Right renal pelvis (tissue), 4 donors: ENCODE measurements around the gene PERP. TPM values are rescaled to one million over a fixed set of nuclear protein-coding genes. Genes with fewer than 3 reads are reported as not detected.
"Not testable (repeated sequence)": the region's sequence is repeated elsewhere in the genome, so short reads cannot be mapped to it uniquely, and the experiment has no call there.

Source experiments
- DNase-seq, 4 donors: peaks; one replicate each; pipeline ENCODE4 v3.0.0-alpha.2; 2013; ENCODE audit warnings: low read depth in 4 of 4, low spot score in 3 of 4, missing footprints in 1 of 4
- polyA plus RNA-seq, 4 donors: library from polyadenylated mRNA; unstranded; fragments of 120-200 nt; gene quantifications; one replicate each; pipeline ENCODE4 v1.2.1, GENCODE V29; 2013; ENCODE audit not compliant: insufficient read length in 4 of 4

Gene PERP
- 10 to 100 TPM; 21.2 to 28.5 (median 24.2) TPM for polyA plus RNA-seq

DNA sequence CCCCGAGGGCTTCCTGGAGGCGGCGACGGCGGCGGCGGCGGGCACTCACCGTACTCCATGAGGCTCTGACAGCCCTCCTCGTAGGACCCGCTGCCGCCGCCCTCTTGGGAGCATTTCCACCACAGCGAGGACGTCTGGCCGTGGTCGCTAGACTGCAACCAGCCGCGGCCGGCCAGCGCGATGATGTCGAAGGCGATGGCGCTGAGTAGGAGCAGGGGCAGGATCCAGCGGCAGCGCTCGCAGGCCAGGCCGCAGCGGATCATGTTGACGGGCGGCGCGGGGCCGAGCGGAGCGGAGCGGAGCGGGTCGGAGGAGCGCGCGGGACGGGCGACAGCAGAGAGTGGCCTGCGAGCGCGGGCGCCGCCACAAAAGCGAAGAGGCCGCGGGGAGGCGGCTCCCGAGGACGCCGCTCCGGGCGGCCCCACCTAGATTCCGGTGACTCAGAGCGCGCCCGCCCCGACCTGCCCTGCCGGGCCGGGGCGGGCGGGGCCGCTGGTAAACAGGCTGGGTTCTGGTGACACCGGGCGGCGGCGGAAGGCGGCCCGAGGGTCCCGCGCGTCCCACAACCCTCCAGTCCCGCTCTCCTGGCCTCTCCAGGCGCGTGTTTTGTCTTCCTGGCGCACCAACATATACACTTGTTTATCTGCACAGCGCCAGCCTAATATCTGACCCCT is at the start of gene PERP:
Gene PERP, minus strand, starts transcription at position 342 of the 674 bp plus-strand sequence. Its CDS starts 79 bp downstream, at position 263.
- DNase-seq = peak in 2 of 4 donors; percentile 29 to 44

DNA sequence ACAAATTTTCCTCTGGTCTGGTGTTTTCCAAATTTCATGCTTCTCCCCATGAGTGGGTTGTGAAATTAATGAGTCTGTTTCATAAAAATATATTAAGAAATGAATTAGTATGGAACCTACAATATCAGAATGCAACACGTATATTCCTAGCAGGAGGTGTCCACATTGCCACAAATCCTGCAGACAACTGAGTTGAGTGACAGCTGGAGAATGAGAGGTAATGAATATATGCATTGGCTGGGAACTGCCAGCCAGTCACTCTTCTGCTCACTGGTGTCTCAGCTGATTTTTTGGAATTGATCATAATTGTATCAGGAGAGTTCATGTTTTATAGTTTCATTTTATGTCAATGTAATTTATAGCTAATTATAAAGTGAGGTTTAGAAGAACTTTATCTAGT is 48.2 kb upstream of the PERP start:
- DNase-seq = no peak

DNA sequence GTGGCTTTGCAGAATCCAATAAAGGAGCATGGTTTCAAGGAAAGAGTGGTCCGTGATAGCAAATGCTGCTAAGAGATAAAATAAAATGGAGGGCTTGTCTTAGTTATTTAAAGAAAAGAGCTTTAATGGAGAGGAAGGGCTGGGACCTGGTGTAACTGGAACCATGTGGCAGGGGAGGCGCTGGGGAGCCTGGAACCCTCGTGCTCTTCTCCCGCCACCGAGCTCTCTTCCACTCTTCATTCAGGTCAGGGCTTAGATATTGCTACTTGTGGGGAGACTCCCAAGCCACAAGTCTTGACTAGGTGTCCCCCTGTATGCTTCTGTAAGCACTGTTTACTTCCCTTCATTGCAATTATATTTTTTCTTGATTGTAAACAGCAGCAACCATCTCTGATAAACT is 39.3 kb upstream of the PERP start:
- no peak for DNase-seq

DNA sequence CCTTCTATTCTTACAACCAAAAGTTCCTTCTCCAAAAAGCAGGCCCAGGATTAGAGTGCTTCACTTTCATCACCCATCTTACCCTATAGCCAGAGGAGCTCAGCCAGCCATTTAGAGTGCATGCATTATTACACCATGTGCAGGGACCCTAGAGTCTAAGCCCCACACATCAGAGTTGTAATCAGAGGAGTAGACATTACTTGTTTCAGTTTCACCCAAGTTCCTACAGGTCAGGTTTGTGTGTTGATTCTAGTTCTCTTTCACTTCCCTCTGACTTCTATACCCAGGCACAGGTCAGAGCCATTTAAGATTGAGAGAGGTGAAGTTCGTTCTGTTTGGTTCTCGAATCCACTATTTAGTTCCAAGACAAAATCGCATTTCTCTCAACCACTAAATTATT is 38.2 kb upstream of the PERP start:
- DNase-seq = no peak

DNA sequence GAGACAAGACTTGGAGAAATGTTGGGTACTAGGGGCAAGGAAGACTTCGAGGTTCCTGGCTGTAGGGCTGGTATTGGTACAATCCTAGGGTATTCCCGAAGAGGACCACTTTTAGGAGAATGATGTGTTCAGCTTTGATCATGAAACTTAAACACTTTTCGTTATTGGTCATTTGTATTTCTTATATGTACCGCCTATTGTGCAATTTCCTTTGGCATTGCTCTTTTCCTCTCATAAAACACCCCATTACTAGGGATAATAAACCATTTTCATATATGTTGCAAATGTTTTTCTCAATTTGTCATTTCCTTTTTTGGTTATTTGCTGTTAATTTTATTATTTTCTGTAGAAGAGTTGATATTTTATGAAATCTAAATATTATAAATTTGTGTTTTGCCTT is 35.6 kb upstream of the PERP start:
- DNase-seq = no peak

DNA sequence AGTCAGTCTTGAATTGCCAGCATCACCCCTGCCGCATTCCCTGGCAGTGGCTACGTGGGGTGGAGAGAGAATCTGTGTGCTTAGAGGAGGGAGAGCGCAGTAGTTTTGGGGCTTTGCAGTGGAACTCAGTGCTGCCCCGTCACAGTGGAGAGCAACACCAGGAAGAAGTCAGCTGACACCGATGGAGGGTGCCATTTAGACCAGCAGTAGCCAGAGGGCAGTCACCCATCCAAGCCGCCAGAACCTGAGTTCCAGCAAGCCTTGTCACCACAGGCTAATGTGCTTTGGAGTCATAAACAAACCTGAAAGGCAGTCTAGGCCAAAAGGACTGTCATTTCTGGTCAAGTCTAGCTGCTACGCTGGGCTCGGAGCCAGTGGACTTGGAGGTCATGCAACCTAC is 22.0 kb upstream of the PERP start:
- no peak for DNase-seq

DNA sequence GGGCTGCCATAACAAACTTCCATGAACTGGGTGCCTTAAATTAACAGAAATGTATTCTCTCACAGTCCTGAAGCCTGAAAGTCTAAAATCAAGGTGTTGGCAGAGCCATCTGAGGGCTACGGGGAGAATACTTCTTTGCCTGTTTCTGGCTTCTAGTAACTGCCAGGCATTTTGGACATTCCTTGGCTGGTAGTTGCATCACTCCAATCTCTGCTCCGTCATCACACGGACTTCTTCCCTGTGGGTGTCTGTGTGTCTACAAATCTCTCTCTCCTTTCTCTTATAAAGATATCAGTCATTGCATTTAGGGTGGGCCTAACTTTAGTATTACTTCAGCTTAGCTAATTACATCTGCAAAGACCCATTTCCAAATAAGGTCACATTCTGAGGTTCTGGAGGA is 20.9 kb upstream of the PERP start:
- no peak for DNase-seq

DNA sequence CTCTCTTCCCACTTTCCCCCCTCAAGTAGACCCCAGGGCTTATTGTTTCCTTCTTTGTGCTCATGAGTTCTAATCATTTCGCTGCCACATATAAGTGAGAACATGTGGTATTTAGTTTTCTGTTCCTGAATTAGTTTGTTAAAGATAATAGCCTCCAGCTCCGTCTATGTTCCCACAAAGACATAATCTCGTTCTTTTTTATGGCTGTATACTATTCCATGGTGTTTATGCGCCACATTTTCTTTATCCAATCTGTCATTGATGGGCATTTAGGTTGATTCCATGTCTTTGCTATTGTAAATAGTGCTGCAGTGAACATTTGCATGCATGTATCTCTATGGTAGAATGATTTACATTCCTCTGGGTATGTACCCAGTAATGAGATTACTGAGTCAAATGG is 16.9 kb upstream of the PERP start:
- no peak for DNase-seq

DNA sequence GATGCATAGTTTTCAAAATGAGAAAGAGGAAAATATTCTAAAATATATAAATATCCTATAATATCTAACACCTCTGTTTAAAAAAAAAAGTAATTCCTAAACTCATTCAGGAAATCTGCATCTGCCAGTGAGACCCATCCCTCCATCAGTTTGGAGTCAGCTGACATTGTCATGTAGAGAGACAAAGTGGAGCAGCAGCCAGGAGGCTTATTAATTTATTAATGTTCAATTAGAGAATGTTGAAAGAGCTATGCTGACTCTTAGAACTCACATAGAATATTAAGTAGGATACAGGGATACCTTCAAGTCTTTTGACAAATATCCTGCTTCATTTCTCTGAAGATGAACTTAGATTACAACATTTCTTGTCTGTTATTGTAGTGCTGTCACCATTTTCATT is 12.8 kb upstream of the PERP start:
- no peak for DNase-seq

DNA sequence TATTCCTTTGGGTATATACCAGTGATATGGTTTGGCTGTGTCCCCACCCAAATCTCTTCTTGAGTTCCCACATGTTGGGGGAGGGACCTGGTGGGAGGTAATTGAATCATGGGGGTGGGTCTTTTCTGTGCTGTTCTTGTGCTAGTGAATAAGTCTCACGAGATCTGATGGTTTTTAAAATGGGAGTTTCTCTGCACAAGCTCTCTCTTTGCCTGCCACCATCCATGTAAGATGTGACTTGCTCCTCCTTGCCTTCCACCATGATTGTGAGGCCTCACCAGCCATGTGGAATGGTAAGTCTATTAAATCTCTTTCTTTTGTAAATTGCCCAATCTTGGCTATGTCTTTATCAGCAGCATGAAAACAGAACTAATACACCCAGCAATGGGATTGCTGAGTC is 12.0 kb upstream of the PERP start:
- not testable (repeated sequence) for DNase-seq

DNA sequence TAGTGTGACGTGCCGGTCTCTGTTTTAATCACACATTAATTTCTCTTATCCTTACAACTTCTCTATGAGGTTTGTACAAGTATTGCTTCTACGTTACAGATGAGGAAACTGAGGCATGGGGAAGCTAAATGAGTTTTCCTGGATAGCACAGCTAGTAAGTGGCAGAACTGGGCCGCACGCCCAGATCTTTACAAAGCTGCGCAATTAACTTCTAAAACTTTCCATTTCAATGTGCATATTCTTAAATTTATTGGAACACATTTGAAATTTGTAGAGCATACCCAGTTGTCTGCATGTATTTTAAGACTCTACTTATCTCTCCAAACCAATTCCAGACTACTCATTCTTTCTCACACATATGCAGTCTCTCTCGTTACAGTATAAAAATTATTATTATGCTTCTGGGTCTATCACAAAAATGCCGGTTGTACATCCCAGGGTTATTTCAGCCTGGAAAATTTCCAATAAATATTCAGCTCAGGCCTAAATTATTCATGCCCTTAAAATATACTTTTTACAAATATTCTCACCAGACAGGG is 10.2 kb upstream of the PERP start:
- DNase-seq = no peak

DNA sequence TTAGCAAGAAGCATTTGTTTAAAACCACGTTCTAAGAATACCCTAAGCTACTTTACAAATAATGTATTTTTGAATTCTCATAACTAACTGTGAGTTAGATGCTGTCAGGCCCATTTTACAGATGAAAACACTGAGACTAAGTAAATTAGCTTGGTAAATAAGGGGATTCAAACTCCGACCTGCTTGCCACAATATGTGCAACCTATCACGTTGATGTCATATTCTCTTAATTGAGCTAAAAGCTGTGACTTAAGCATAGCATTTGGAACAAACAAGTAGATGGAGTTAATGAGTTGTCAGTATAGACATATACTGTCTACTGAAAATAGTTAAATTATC is 9.4 kb upstream of the PERP start:
- DNase-seq = no peak

DNA sequence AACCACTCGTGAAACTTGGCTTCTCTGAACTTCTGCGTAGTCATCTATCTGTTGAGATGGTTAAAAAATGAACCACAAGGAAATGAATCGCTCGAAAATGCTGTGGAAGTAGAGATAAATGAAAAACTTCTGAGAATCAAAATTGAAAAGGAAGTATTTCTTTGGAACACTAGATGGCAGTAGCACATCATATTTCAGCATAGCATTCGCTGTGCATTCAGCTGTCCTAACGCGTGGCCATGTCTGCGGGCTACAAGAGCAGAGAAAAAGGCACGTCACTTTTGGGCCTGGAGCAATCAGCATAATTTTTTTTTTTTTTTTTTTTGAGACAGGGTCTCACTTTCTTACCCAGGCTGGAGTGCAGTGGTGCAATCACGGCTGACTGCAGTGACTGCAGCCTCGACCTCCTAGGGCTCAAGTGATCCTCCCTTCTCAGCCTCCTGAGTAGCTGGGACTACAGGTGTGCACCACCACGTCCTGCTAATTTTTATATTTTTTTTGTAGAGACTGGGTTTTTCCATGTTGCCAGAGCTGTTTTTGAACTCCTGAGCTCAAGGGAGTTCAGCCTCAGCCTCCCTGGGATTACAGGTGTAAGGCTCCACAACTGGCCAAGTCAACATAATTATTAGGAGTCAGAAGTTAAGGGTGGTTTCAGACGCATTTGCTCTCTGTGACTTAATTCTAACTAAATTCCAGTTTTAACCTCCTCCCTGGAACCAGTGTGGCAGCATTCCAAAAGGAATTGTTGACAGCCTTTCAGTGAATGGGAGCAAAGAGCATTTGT is 8.8 kb upstream of the PERP start:
- peak in 2 of 4 donors; percentile 59 to 63 for DNase-seq

DNA sequence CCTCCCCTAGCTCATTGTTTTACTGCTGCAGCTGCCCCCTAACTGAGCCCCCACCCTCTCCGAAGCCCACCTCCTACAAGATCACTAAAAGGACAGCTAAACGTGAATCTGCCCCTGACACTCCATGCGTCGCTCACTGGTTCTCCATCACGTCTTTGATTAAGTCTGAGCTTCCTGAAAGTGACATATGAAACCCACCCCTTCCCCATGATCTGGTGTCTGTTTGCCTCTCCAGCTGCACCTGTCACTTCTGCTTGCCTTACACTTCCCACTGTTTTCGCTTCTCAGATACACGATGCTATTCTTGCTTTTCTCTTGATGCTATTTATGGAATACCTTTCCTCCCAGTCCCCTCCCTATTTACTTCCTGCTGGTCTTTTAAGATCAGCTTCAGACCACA is 8.0 kb upstream of the PERP start:
- DNase-seq = no peak

DNA sequence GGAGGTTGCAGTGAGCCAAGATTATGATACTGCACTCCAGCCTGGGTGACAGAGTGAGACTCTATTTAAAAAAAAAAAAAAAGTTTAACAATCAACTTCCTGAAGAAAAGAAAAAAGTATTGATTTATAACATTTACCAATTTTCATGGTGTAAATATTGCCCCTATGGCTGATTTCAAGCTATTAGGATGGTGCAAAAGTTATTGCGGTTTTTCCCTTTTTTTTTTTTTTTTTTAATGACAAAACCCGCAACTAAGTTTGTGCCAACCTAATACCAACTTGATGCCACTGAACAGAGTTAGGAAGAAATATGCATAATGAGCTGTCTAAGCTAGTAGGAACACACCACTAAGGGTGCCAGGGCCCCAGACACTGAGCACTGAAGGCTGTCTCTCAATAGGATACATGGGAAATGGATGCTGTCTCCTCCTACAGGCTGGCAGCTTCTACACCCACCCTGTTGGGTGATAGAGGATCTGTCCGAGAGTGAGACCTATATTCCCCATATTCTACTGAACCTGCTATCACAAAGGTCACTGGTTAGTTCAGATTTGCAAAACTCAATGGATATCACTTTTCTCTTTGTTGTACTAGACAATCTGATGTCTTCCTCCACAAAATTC is 6.5 kb upstream of the PERP start:
- no peak for DNase-seq

DNA sequence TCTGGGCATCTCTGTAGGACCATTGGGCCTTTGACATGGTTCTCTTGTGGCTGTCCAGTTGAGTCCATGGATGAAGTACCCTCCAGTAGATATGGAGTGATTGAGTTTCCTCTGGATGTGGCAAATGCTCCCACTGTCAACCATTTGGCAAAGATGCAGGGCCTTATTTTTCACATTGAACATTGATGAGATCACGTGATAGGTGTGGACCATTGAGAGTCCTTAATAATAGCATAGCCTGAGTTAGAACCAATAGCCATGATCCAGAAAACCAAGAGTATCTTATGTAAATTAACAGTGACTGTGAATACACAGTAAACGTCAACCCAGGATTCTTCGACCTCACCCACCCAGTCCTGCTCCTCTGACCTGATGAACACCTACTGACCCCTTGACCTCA is 3.0 kb upstream of the PERP start:
- DNase-seq = no peak

DNA sequence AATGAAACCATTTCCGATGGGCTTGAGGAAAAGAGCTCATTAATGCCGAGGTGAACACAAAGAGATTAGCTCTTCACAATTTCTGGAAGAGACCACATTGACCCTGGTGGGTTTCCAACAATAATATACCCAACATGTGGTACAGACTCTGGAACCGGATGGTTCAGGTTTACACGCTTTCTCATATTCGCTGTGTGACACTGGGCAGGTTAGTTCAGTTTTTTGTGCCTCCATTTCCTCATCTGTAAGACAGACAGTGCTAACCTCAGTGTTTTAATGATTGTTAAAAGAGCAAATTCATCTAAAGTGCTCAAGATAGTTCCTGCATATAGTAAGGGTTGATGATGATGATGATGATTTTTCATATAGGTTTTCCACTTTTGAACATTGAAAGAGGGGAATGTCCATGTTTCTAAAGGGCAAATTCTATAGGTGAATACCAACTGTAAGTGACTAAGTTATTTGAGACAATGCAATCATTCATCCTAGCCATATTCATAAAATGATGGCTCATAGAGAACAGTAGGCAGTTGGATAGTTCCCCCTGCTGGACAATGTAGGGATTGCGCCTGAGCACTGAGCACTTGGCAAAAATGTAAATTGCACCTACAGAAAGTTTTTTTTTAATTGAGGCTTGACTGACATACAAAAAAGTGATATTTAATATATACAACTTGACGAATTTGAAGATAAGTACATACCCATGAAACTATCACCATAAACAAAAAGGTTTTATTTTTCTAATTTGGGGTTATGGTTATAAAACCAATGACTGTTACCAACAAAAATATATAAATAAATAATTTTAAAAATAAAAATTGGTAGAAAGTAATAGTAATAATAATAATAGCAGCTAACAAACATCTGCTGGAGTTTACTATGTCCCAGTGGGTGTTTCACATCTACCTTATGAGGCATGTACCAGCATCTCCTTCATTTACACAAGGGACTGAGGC is 2.1 kb upstream of the PERP start:
- DNase-seq = peak in 2 of 4 donors; percentile 44 to 57

DNA sequence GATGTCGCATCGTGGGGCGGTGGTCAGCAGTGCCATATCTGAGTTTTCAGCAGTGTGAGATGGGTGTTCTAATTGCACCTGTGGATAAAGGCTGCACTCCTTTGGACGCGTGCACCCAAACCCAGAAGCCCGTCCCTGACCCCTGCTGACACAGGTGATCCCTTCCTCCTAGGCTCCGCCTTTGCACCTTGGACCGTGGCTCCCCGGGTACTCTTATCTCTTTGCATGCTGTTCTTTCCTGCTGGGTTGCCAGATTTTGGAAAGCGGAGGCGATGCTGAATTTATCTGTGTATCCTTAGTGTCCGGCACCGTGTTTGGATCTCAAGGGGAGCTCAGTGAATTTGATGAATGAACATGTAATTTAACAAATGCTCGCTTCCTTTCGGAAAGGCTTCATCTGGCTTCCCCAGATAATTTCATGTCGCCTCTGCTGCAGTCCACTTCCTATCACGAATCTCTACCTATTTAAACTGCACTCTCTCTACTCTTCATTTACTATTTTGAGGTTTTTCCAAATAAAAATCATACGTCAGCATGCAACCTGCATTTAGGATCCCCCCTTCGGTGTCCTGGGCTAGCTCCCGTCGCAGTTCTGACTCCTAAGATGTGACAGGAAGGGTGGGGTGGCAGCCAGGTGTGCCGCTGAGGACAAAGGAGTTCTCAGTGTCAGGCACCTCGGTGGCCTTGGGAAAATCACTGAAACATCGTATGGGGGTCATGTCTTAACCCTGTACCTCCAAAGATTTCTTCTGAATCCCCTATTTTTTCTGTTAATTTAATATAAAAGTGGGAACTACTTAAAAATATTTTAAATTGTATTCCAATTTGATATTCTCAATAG is 753 bp upstream of the PERP start:
- DNase-seq = no peak

DNA sequence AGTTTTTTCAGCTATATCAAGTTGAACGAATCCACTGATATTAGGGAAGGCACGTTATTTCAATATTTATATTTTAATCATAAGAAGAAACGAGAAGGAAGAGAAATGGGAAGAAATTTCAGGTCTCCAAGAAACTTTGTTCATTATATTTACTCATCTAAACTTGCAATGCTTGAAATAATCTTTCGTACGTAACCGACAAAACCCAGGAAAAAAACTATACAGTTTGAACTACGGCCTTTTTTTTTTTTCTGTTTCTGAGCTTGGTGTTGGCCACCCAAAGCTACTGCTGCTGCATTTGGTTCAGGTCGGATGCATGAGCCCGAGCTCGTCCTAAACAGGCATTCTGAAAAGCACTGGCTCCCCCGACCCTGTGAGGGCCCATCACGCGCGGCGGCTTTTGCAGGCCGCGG is 548 bp downstream of the PERP start:
- no peak for DNase-seq
